Keratinocyte (primary cell): ENCODE results near the gene SYTL1. TPM values are rescaled to one million over a fixed set of nuclear protein-coding genes. Genes with fewer than 3 reads are reported as not detected.

Experiments used
- DNase-seq: peaks from one replicate; pipeline ENCODE4 v3.0.0-alpha.2; 2011; ENCODE audit warnings: low read depth, missing footprints, low spot score
- FAIRE-seq: peaks from 2 replicates; lab custom pipeline; 2011; peaks lifted over from hg19 to GRCh38; lab: Jason Lieb, UNC
- H2AFZ ChIP-seq: 2 replicates; pipeline ENCODE4 v1.6.0; 2012; ENCODE audit warnings: low read length, control low read depth, inconsistent platforms; ENCODE audit not compliant: control insufficient read depth
- H3K27ac ChIP-seq: 2 replicates; pipeline ENCODE4 v1.5.1; 2011; ENCODE audit warnings: low read length; ENCODE audit not compliant: control insufficient read depth, insufficient read depth
- H3K27me3 ChIP-seq: 3 replicates; pipeline ENCODE4 v1.6.0; 2011; ENCODE audit warnings: low read length; ENCODE audit not compliant: control insufficient read depth, insufficient read depth; ENCODE audit errors: extremely low read depth
- H3K36me3 ChIP-seq, 2 experiments: 2 replicates in 1 of 2; 3 replicates in 1 of 2; pipeline ENCODE4 v1.5.1; 2011; ENCODE audit warnings: low read length in 2 of 2, mild to moderate bottlenecking in 1 of 2; ENCODE audit not compliant: control insufficient read depth in 2 of 2, insufficient read depth in 2 of 2; ENCODE audit errors: extremely low read depth in 1 of 2
- H3K4me1 ChIP-seq: 3 replicates; pipeline ENCODE4 v1.5.1; 2011; ENCODE audit warnings: low read length; ENCODE audit not compliant: control insufficient read depth, insufficient read depth; ENCODE audit errors: extremely low read depth
- H3K4me2 ChIP-seq: 3 replicates; pipeline ENCODE4 v1.6.0; 2011; ENCODE audit warnings: low read depth, low read length; ENCODE audit not compliant: control insufficient read depth, insufficient read depth; ENCODE audit errors: extremely low read depth
- H3K4me3 ChIP-seq, 3 experiments: fragments of 200-600 bp in 1 of 3; sonication (generic) in 1 of 3; 2 replicates in 2 of 3; 3 replicates in 1 of 3; pipeline ENCODE4 v1.5.1; 2011 to 2016; ENCODE audit warnings: low read length in 3 of 3, mild to moderate bottlenecking in 3 of 3, control low read depth in 2 of 3, inconsistent platforms in 1 of 3, low read depth in 1 of 3, mixed read lengths in 1 of 3, mixed run types in 1 of 3, moderate library complexity in 1 of 3; ENCODE audit not compliant: control insufficient read depth in 2 of 3, insufficient read depth in 2 of 3; ENCODE audit errors: extremely low read depth in 1 of 3
- H3K79me2 ChIP-seq: 2 replicates; pipeline ENCODE4 v1.6.0; 2012; ENCODE audit warnings: low read length; ENCODE audit not compliant: control insufficient read depth, insufficient read depth
- H3K9ac ChIP-seq: 3 replicates; pipeline ENCODE4 v1.6.0; 2011; ENCODE audit warnings: low read length; ENCODE audit not compliant: control insufficient read depth, insufficient read depth; ENCODE audit errors: extremely low read depth
- H3K9me1 ChIP-seq: 3 replicates; pipeline ENCODE4 v1.6.0; 2011; ENCODE audit warnings: low read length; ENCODE audit not compliant: control insufficient read depth, insufficient read depth; ENCODE audit errors: extremely low read depth
- H3K9me3 ChIP-seq: 2 replicates; pipeline ENCODE4 v1.5.1; 2012; ENCODE audit warnings: low read depth, low read length; ENCODE audit not compliant: control insufficient read depth
- H4K20me1 ChIP-seq: 3 replicates; pipeline ENCODE4 v1.6.0; 2011; ENCODE audit warnings: low read length; ENCODE audit not compliant: control insufficient read depth, insufficient read depth; ENCODE audit errors: extremely low read depth
- EZH2 ChIP-seq: IDR thresholded peaks from one replicate; pipeline ENCODE4 v1.6.1; 2012; ENCODE audit warnings: inconsistent platforms, mild to moderate bottlenecking, low read length, moderate library complexity
- dilution Hi-C: fragments of 300-500 bp; cut with MboI; formaldehyde crosslinking; loops from one replicate; pipeline ENCODE4 v1.7.0; 2020; ENCODE audit warnings: low sequenced_read_pairs; ENCODE audit not compliant: extremely low pct_ligation_motif_present
- polyA plus RNA-seq, 5 experiments: library from polyadenylated mRNA; depleted of rRNA in 3 of 5; stranded (reverse) in 3 of 5; stranded (forward) in 1 of 5; unstranded in 1 of 5; fragments of >200 nt; gene quantifications; 1 replicate in 1 of 5; 2 replicates in 3 of 5; 3 replicates in 1 of 5; pipeline versions ENCODE4 v1.2.1 to v1.2.3, GENCODE V29; 2011 to 2012; ENCODE audit warnings: missing spikeins in 2 of 5, low read depth in 1 of 5, low replicate concordance in 1 of 5
- TF ChIP-seq, protein P1 (sequence below), 3 experiments: IDR thresholded peaks in 1 of 3; conservative IDR thresholded peaks in 1 of 3; optimal IDR thresholded peaks in 1 of 3; 2 replicates in 2 of 3; 3 replicates in 1 of 3; pipeline versions ENCODE3 to v1.5.1; 2011; ENCODE audit warnings: low read length in 3 of 3, mild to moderate bottlenecking in 3 of 3, moderate library complexity in 2 of 3, control low read depth in 1 of 3, inconsistent platforms in 1 of 3; ENCODE audit not compliant: insufficient read depth in 2 of 3; ENCODE audit errors: extremely low read depth in 1 of 3

SYTL1 gene
- polyA plus RNA-seq, 1 donor (not counting 4 experiments of a cell fraction or from before 2014, with no cell fraction given) = 15.6 TPM

DNA sequence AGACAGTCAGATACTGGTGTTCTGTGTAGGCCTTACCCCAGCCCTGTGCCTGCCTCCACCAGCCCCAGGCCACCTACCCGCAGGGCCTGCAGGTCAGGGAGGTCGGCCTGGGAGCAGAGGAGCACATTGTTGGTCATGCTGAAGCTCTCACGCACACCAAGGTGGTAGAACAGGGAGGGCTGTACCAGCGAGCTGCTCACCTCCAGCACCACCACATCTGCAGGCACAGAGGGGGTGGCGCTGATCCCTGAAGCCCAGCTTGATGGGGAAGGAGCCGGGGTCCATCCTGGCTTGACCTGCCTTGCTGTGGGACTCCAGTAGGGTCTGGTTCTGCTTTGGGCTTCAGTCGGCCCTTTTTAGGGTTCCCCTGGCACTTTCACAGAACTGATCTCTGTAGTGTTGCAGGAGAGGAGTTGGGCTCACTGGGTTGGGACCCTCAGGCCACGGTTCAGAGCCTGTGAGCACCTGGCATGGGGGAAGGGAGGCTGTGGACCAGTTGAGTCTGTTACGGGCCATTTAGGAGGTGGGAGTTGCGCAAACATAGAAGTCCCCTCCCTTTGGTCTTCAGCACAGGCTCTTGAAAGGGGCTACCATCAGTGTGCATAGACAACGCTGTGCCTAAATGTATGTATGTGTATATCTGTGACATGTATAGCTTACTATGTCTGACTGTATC lies 23.0 kb downstream of the SYTL1 start:
- H3K9ac ChIP-seq = peak overlapping the region; percentile 88
- peaks cover 16 to 18% of the 10 kb centered on the region in 2 experiments for H3K36me3 ChIP-seq
- H3K4me1 ChIP-seq = peaks cover 31% of the 10 kb centered on the region
- peaks cover 12% of the 10 kb centered on the region for H3K79me2 ChIP-seq
- DNase-seq (no peak), FAIRE-seq (no peak)
- H3K9me1 ChIP-seq = no peaks in the 10 kb centered on the region
- no peaks in the 10 kb centered on the region for H4K20me1 ChIP-seq
- dilution Hi-C loops = no loop called here
- H3K4me2 ChIP-seq = peak overlapping the region; percentile 86
- H2AFZ ChIP-seq = peak overlapping the region; percentile 64
- peak overlapping the region; percentile 65 to 89 (median 68) for H3K4me3 ChIP-seq
- peak overlapping the region; percentile 78 for H3K27ac ChIP-seq
- TF ChIP-seq EZH2 = no peak
- TF ChIP-seq, protein P1, sequence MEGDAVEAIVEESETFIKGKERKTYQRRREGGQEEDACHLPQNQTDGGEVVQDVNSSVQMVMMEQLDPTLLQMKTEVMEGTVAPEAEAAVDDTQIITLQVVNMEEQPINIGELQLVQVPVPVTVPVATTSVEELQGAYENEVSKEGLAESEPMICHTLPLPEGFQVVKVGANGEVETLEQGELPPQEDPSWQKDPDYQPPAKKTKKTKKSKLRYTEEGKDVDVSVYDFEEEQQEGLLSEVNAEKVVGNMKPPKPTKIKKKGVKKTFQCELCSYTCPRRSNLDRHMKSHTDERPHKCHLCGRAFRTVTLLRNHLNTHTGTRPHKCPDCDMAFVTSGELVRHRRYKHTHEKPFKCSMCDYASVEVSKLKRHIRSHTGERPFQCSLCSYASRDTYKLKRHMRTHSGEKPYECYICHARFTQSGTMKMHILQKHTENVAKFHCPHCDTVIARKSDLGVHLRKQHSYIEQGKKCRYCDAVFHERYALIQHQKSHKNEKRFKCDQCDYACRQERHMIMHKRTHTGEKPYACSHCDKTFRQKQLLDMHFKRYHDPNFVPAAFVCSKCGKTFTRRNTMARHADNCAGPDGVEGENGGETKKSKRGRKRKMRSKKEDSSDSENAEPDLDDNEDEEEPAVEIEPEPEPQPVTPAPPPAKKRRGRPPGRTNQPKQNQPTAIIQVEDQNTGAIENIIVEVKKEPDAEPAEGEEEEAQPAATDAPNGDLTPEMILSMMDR (optimal IDR thresholded peaks at IDR 0.05 in 1 of 3, IDR thresholded peaks at IDR 0.05 in 1 of 3, conservative IDR thresholded peaks at IDR 0.05 in 1 of 3; ENCODE audit: extremely low read depth in 1 of 3, insufficient read depth in 2 of 3, low read length in 3 of 3) = no peak
- no peaks in the 10 kb centered on the region for H3K27me3 ChIP-seq
- H3K9me3 ChIP-seq = no peaks in the 10 kb centered on the region

DNA sequence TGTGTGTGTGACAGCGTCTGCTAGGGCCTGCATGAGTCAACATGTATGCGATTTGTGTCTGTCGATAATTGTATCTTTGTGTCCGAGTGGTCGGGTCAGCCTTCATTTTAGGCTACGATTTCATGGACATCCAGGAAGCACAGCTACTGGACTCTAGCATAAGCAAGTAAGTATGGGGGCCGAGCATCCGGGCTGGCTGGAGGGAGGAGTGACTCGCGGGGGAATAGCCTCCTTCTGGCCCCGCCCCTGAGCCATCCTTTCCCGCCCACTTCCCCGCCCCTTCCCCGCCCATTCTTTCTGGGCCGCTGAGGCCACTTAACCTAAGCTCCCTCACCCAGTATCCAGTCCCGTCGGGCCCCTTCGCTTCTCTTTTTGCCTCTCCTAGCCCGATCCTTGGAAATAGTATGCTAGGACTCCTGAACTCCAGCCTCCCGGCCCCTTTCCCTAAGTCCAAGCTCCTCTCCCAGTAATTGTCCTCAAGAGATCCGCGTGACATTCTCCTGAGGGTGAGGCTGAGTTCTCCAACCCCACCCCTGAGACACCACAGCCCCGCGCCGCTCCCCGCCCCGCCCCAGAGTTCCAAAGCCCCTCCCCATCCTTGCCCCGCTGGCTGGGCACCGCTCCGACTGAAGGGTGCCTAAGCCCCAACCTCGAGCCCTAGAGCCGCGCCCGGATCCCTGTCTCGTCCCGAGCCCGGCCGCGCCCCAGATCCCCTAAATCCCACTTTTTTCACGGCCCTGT lies 23.7 kb downstream of the SYTL1 start:
- Histone ChIP-seq H3K9ac (peak overlapping the region; percentile 88), H4K20me1 (no peaks in the 10 kb centered on the region), H3K27me3 (no peaks in the 10 kb centered on the region), H2AFZ (peak overlapping the region; percentile 83), H3K9me3 (no peaks in the 10 kb centered on the region), H3K36me3 (peaks cover 15 to 16% of the 10 kb centered on the region in 2 experiments), H3K4me3 (peak overlapping the region; percentile 65 to 89 (median 68)), H3K4me2 (peak overlapping the region; percentile 86), H3K4me1 (peaks cover 31% of the 10 kb centered on the region), H3K27ac (peak overlapping the region; percentile 78), H3K9me1 (no peaks in the 10 kb centered on the region), H3K79me2 (peaks cover 12% of the 10 kb centered on the region)
- TF ChIP-seq, protein P1 (optimal IDR thresholded peaks at IDR 0.05 in 1 of 3, IDR thresholded peaks at IDR 0.05 in 1 of 3, conservative IDR thresholded peaks at IDR 0.05 in 1 of 3; ENCODE audit: extremely low read depth in 1 of 3, insufficient read depth in 2 of 3, low read length in 3 of 3) = no peak
- no peak for TF ChIP-seq EZH2
- dilution Hi-C loops = no loop called here
- FAIRE-seq = peak; percentile 79
- DNase-seq = no peak
